Activated B cell treated with CpG ODN at 0.5 μM for 24 hours (primary cell): ENCODE data around the gene PCGF1. TPM values are rescaled to one million over a fixed set of nuclear protein-coding genes. Genes with fewer than 3 reads are reported as not detected.

ENCODE experiments used
- ATAC-seq: fragments of 200-7000 bp; cut with Tn5 transposase; one replicate; pipeline ENCODE4 v1.10.0; 2021; ENCODE audit warnings: low read depth, mild to moderate bottlenecking, moderate library complexity
- CTCF ChIA-PET: fragments of 350-600 bp; sonication (Branson Sonifier 250); formaldehyde crosslinking; loops from one replicate; lab custom pipeline; 2021; ENCODE audit warnings: antibody characterized with exemption; lab: Charles Lee
- POLR2A ChIA-PET: fragments of 350-600 bp; sonication (Branson Sonifier 250); formaldehyde crosslinking; loops from one replicate; lab custom pipeline; 2021; ENCODE audit warnings: antibody characterized with exemption; lab: Charles Lee
- DNase-seq: peaks from one replicate; pipeline ENCODE4 v3.0.0; 2022
- H3K27ac Mint-ChIP-seq: one replicate; pipeline ENCODE4 v1.8.0; 2020; ENCODE audit warnings: mixed read lengths
- H3K27me3 Mint-ChIP-seq: one replicate; pipeline ENCODE4 v1.8.0; 2021; ENCODE audit warnings: mixed read lengths
- H3K36me3 Mint-ChIP-seq: one replicate; pipeline ENCODE4 v1.8.0; 2021; ENCODE audit warnings: low read depth, mixed read lengths
- H3K4me1 Mint-ChIP-seq: one replicate; pipeline ENCODE4 v1.8.0; 2021; ENCODE audit warnings: mixed read lengths
- H3K4me3 Mint-ChIP-seq: one replicate; pipeline ENCODE4 v1.8.0; 2020; ENCODE audit warnings: mild to moderate bottlenecking, mixed read lengths
- H3K9me3 Mint-ChIP-seq: one replicate; pipeline ENCODE4 v1.8.0; 2020; ENCODE audit warnings: mixed read lengths
- intact Hi-C: fragments of 100-400 bp; cut with micrococcal nuclease; formaldehyde crosslinking; loops from one replicate; pipeline ENCODE4 v1.15.1; 2024
- total RNA-seq: library from RNA; stranded (reverse); gene quantifications from 2 replicates; pipeline ENCODE4 v1.2.3, GENCODE V29; 2022
- TF ChIP-seq, protein P1 (sequence below): fragments of 200-600 bp; IDR thresholded peaks from one replicate; pipeline ENCODE4 v1.8.0; 2022; ENCODE audit warnings: antibody characterized with exemption, mild to moderate bottlenecking

The PCGF1 gene
- total RNA-seq, 1 donor from 2014 or later = 34.7 TPM

GRCh38 chr2:74538881-74539339 lies 31.4 kb upstream of the PCGF1 start:
- POLR2A ChIA-PET = interaction anchor here (0.6 to 2.3 kb wide), 14 partner anchors 9 to 361 kb away, joined by 3 to 26 read pairs (median 5); partner anchors contain the start of genes AUP1, C2orf81, CCDC142 and HTRA2
- intact Hi-C loops = loop anchor here (1.0 kb wide), 1 partner anchor 10 kb away; the partner anchor contains the start of genes AUP1 and HTRA2
- Mint-ChIP-seq H3K9me3 (peaks cover 2% of the 10 kb centered on the region), H3K27ac (peak overlapping the region; percentile 89), H3K4me3 (peak overlapping the region; percentile 81), H3K27me3 (no peaks in the 10 kb centered on the region), H3K4me1 (peaks cover 31% of the 10 kb centered on the region), H3K36me3 (peaks cover 1% of the 10 kb centered on the region)
- ATAC-seq = peak; percentile 77
- CTCF ChIA-PET = interaction anchor here (0.5 to 1.9 kb wide), 4 partner anchors 8 to 49 kb away, joined by 3 to 6 read pairs (median 4); partner anchors contain the start of genes AUP1, HTRA2 and PCGF1
- DNase-seq = no peak
- TF ChIP-seq, protein P1, sequence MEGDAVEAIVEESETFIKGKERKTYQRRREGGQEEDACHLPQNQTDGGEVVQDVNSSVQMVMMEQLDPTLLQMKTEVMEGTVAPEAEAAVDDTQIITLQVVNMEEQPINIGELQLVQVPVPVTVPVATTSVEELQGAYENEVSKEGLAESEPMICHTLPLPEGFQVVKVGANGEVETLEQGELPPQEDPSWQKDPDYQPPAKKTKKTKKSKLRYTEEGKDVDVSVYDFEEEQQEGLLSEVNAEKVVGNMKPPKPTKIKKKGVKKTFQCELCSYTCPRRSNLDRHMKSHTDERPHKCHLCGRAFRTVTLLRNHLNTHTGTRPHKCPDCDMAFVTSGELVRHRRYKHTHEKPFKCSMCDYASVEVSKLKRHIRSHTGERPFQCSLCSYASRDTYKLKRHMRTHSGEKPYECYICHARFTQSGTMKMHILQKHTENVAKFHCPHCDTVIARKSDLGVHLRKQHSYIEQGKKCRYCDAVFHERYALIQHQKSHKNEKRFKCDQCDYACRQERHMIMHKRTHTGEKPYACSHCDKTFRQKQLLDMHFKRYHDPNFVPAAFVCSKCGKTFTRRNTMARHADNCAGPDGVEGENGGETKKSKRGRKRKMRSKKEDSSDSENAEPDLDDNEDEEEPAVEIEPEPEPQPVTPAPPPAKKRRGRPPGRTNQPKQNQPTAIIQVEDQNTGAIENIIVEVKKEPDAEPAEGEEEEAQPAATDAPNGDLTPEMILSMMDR = no peak

GRCh38 chr2:74537140-74537539 lies 29.6 kb upstream of the PCGF1 start:
- Mint-ChIP-seq H3K4me3 (no peak overlapping the region), H3K4me1 (peaks cover 34% of the 10 kb centered on the region), H3K9me3 (peaks cover 2% of the 10 kb centered on the region), H3K27ac (no peak overlapping the region), H3K36me3 (peaks cover 14% of the 10 kb centered on the region), H3K27me3 (no peaks in the 10 kb centered on the region)
- ChIA-PET POLR2A (no interaction called here), CTCF (no interaction called here)
- no peak for DNase-seq
- TF ChIP-seq, protein P1 = no peak
- intact Hi-C loops = no loop called here
- ATAC-seq = no peak

DNA sequence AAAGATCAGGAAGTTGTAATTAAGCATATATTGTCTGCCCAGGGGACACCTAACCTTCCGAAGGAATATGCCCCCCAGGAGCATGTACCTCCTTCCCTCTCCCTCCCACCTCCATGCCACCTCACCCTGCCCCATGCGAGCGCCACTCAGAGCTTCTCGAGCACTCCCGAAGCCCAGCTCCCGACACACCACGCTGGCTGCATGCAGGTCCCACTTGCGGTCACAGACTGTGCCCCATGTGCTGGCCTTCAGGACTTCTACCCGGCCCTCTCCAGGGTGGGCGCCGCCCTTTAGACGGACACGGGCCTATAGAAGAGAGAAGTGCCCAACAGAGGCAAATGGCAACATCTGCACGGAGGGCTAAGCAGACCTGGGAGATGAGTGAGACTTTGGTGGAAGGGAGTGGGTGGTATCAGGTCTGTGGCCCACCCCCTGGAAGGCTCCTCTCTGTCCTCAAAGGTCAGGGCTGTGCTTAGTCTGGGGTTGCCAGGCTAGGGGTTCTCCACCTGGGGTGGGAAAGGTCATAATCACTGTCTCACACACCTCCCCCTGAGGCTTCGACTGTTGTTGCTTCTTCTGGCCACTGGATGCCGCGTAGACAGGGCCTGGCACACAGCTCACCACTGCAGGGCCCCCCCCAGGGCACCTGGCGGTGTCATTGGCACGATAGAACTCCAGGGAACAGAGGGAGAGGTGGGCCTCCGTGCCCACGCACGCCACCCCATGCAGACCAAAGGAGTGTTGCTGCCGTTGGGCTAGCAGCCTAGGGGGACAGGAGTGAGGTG lies 28.9 kb upstream of the PCGF1 start:
- DNase-seq (no peak), ATAC-seq (no peak)
- peaks cover 2% of the 10 kb centered on the region for H3K9me3 Mint-ChIP-seq
- TF ChIP-seq, protein P1 = no peak
- ChIA-PET CTCF (no interaction called here), POLR2A (interaction anchor here (1.1 kb wide), 1 partner anchor 40 kb away, joined by 3 read pairs; no protein-coding TSS in a partner anchor)
- H3K4me1 Mint-ChIP-seq = peaks cover 42% of the 10 kb centered on the region
- H3K36me3 Mint-ChIP-seq = peaks cover 21% of the 10 kb centered on the region
- intact Hi-C loops = no loop called here
- H3K27me3 Mint-ChIP-seq = no peaks in the 10 kb centered on the region
- H3K27ac Mint-ChIP-seq = no peak overlapping the region
- H3K4me3 Mint-ChIP-seq = no peak overlapping the region

- ChIA-PET POLR2A (interaction anchor here (1.1 kb wide), 1 partner anchor 41 kb away, joined by 3 read pairs; no protein-coding TSS in a partner anchor), CTCF (no interaction called here)
- TF ChIP-seq, protein P1 = no peak
- ATAC-seq = no peak
- Mint-ChIP-seq H3K4me1 (peaks cover 50% of the 10 kb centered on the region), H3K27me3 (no peaks in the 10 kb centered on the region), H3K36me3 (peaks cover 28% of the 10 kb centered on the region), H3K4me3 (no peak overlapping the region), H3K27ac (no peak overlapping the region), H3K9me3 (peaks cover 2% of the 10 kb centered on the region)
- intact Hi-C loops = no loop called here
- DNase-seq = no peak
These were observed 28.0 kb upstream of the PCGF1 start for GRCh38 chr2:74535440-74535965.

DNA sequence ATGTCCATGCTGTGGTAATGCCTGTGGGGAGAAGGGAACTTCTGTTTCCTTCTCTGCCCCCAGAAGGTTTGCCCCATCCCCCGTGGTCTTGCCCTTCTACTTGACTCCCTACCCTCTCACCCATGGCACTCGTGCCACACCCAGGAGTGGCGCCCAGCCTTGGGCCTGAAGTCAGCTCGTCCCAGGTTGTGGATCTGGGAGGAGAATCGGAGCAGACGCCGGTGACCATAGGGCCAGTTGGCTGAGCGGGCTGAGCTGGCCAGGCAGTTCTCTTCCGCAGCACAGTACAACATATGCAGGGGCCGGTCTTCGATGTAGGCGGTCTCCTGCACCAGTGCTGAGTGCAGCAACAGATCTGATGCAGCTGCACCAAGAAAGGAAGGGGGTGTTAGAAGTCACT lies 26.9 kb upstream of the PCGF1 start:
- Mint-ChIP-seq H3K4me1 (peaks cover 43% of the 10 kb centered on the region), H3K36me3 (peaks cover 31% of the 10 kb centered on the region), H3K27me3 (no peaks in the 10 kb centered on the region), H3K4me3 (no peak overlapping the region), H3K9me3 (peaks cover 2% of the 10 kb centered on the region), H3K27ac (no peak overlapping the region)
- no peak for DNase-seq
- ATAC-seq = no peak
- TF ChIP-seq, protein P1 = no peak
- POLR2A ChIA-PET = interaction anchor here (8.8 kb wide), 1 partner anchor 52 kb away, joined by 63 read pairs; the partner anchor contains the start of genes CCDC142 and TTC31
- CTCF ChIA-PET = interaction anchor here (0.7 to 4.4 kb wide), 3 partner anchors 52 to 182 kb away, joined by 3 to 34 read pairs (median 3); partner anchors contain the start of genes CCDC142 and TTC31
- intact Hi-C loops = loop anchor here (5.0 kb wide), 2 partner anchors 197 to 337 kb away; partner anchors contain the start of gene MTHFD2
